ENCODE measurements around the gene SPTSSA.
A peak's percentile ranks its signal among the peaks of the same experiment; 100 is the strongest.

Gene SPTSSA

GRCh38 chr14:34403646-34404045 lies 58.4 kb downstream of the SPTSSA start:
- TF ChIP-seq POLR2AphosphoS5 (IDR thresholded peaks at IDR 0.05; ENCODE audit: low read depth, low read length) = no peak
- no peak for TF ChIP-seq SIN3A (IDR thresholded peaks at IDR 0.05; ENCODE audit: borderline replicate concordance, insufficient read depth, low read length)
- no peak for TF ChIP-seq TAF1 (IDR thresholded peaks at IDR 0.05; ENCODE audit: borderline replicate concordance, insufficient read depth, low read length)
- no peak for TF ChIP-seq REST (IDR thresholded peaks at IDR 0.05; ENCODE audit: insufficient read depth in 1 of 2, low read depth in 2 of 2, low read length in 2 of 2)

- TF ChIP-seq REST (IDR thresholded peaks at IDR 0.05; ENCODE audit: insufficient read depth in 1 of 2, low read depth in 2 of 2, low read length in 2 of 2) = peak; percentile 45 to 82; a peak in 3 of 4 replicates
- no peak for TF ChIP-seq FOXP2 (optimal IDR thresholded peaks at IDR 0.05; ENCODE audit: borderline replicate concordance, extremely low read depth, extremely low read length, insufficient read depth)
These were observed 64.0 kb downstream of the SPTSSA start for GRCh38 chr14:34398024-34398423.

- no peak for TF ChIP-seq SIN3A (IDR thresholded peaks at IDR 0.05; ENCODE audit: borderline replicate concordance, insufficient read depth, low read length)
- no peak for TF ChIP-seq POLR2AphosphoS5 (IDR thresholded peaks at IDR 0.05; ENCODE audit: low read depth, low read length)
- no peak for TF ChIP-seq REST (IDR thresholded peaks at IDR 0.05; ENCODE audit: insufficient read depth in 1 of 2, low read depth in 2 of 2, low read length in 2 of 2)
- no peak for TF ChIP-seq FOXP2 (optimal IDR thresholded peaks at IDR 0.05; ENCODE audit: borderline replicate concordance, extremely low read depth, extremely low read length, insufficient read depth)
- no peak for TF ChIP-seq TAF1 (IDR thresholded peaks at IDR 0.05; ENCODE audit: borderline replicate concordance, insufficient read depth, low read length)
These were observed 74.0 kb downstream of the SPTSSA start for GRCh38 chr14:34387974-34388516.

GRCh38 chr14:34386865-34387485 lies 75.1 kb downstream of the SPTSSA start:
- TF ChIP-seq SIN3A (IDR thresholded peaks at IDR 0.05; ENCODE audit: borderline replicate concordance, insufficient read depth, low read length) = no peak
- no peak for TF ChIP-seq FOXP2 (optimal IDR thresholded peaks at IDR 0.05; ENCODE audit: borderline replicate concordance, extremely low read depth, extremely low read length, insufficient read depth)
- no peak for TF ChIP-seq REST (IDR thresholded peaks at IDR 0.05; ENCODE audit: insufficient read depth in 1 of 2, low read depth in 2 of 2, low read length in 2 of 2)
- no peak for TF ChIP-seq TAF1 (IDR thresholded peaks at IDR 0.05; ENCODE audit: borderline replicate concordance, insufficient read depth, low read length)
- no peak for TF ChIP-seq POLR2AphosphoS5 (IDR thresholded peaks at IDR 0.05; ENCODE audit: low read depth, low read length)

GRCh38 chr14:34383839-34384238 lies 78.2 kb downstream of the SPTSSA start:
- no peak for TF ChIP-seq SIN3A (IDR thresholded peaks at IDR 0.05; ENCODE audit: borderline replicate concordance, insufficient read depth, low read length)
- no peak for TF ChIP-seq TAF1 (IDR thresholded peaks at IDR 0.05; ENCODE audit: borderline replicate concordance, insufficient read depth, low read length)
- no peak for TF ChIP-seq FOXP2 (optimal IDR thresholded peaks at IDR 0.05; ENCODE audit: borderline replicate concordance, extremely low read depth, extremely low read length, insufficient read depth)
- TF ChIP-seq REST (IDR thresholded peaks at IDR 0.05; ENCODE audit: insufficient read depth in 1 of 2, low read depth in 2 of 2, low read length in 2 of 2) = no peak
- TF ChIP-seq POLR2AphosphoS5 (IDR thresholded peaks at IDR 0.05; ENCODE audit: low read depth, low read length) = no peak

Data from PFSK-1 (cell line).